PFSK-1 (cell line): Measurements from ENCODE around the gene RAB23.

Experiments
- FOXP2 ChIP-seq: optimal IDR thresholded peaks from 2 replicates; pipeline ENCODE3; 2011; ENCODE audit warnings: borderline replicate concordance, control low read depth, inconsistent platforms; ENCODE audit not compliant: insufficient read depth; ENCODE audit errors: extremely low read length, extremely low read depth
- POLR2AphosphoS5 ChIP-seq: IDR thresholded peaks from 2 replicates; pipeline ENCODE4 v1.6.1; 2012; ENCODE audit warnings: low read depth, mild to moderate bottlenecking, control low read depth, low read length, moderate library complexity
- REST ChIP-seq, 2 experiments: IDR thresholded peaks; 2 replicates each; pipeline versions ENCODE4 v1.6.1 to v1.8.0; 2011 to 2012; ENCODE audit warnings: low read depth in 2 of 2, low read length in 2 of 2, control low read depth in 1 of 2, inconsistent platforms in 1 of 2, mild to moderate bottlenecking in 1 of 2, moderate library complexity in 1 of 2; ENCODE audit not compliant: insufficient read depth in 1 of 2
- SIN3A ChIP-seq: IDR thresholded peaks from 2 replicates; pipeline ENCODE4 v1.6.1; 2012; ENCODE audit warnings: mild to moderate bottlenecking, low read length, moderate library complexity, borderline replicate concordance; ENCODE audit not compliant: insufficient read depth
- TAF1 ChIP-seq: IDR thresholded peaks from 2 replicates; pipeline ENCODE4 v1.6.1; 2012; ENCODE audit warnings: low read length, control low read depth, borderline replicate concordance; ENCODE audit not compliant: insufficient read depth

RAB23 gene

GRCh38 chr6:57263739-57264138, 41.6 kb upstream of the RAB23 start:
- no peak for TF ChIP-seq TAF1
- TF ChIP-seq SIN3A, result no peak
- no peak for TF ChIP-seq REST (IDR thresholded peaks at IDR 0.05; ENCODE audit: insufficient read depth in 1 of 2, low read depth in 2 of 2, low read length in 2 of 2)
- TF ChIP-seq POLR2AphosphoS5, result no peak
- no peak for TF ChIP-seq FOXP2

GRCh38 chr6:57262901-57263694, 41.0 kb upstream of the RAB23 start:
- TF ChIP-seq TAF1 (no peak), FOXP2 (no peak), REST (IDR thresholded peaks at IDR 0.05; ENCODE audit: insufficient read depth in 1 of 2, low read depth in 2 of 2, low read length in 2 of 2) (no peak), SIN3A (no peak), POLR2AphosphoS5 (no peak)

- TF ChIP-seq REST (IDR thresholded peaks at IDR 0.05; ENCODE audit: insufficient read depth in 1 of 2, low read depth in 2 of 2, low read length in 2 of 2) (no peak), SIN3A (no peak), FOXP2 (no peak), POLR2AphosphoS5 (no peak), TAF1 (no peak)
Observed at GRCh38 chr6:57262488-57262887, 40.4 kb upstream of the RAB23 start.

- TF ChIP-seq TAF1 (no peak), FOXP2 (no peak), REST (IDR thresholded peaks at IDR 0.05; ENCODE audit: insufficient read depth in 1 of 2, low read depth in 2 of 2, low read length in 2 of 2) (no peak), SIN3A (no peak), POLR2AphosphoS5 (no peak)
Observed at GRCh38 chr6:57261926-57262325, 39.8 kb upstream of the RAB23 start.

- TF ChIP-seq TAF1 (no peak), FOXP2 (no peak), REST (IDR thresholded peaks at IDR 0.05; ENCODE audit: insufficient read depth in 1 of 2, low read depth in 2 of 2, low read length in 2 of 2) (no peak), POLR2AphosphoS5 (no peak)
Observed at GRCh38 chr6:57259064-57259463, 37.0 kb upstream of the RAB23 start.
